Esophagus squamous epithelium (tissue), 4 donors: ENCODE measurements around the gene ADAMTS14.

ENCODE experiments used
- CTCF ChIP-seq, 6 experiments: fragments of 450-650 bp in 4 of 6; fragments of 200-600 bp in 2 of 6; sonication (generic) in 2 of 6; IDR thresholded peaks; one replicate each; pipeline ENCODE4 v1.5.1; 2016 to 2019; ENCODE audit warnings: antibody characterized with exemption in 6 of 6, mild to moderate bottlenecking in 4 of 6, moderate library complexity in 4 of 6
- POLR2A ChIP-seq, 4 donors: fragments of 450-650 bp; IDR thresholded peaks; one replicate each; pipeline ENCODE4 v1.6.1; 2017; ENCODE audit warnings: antibody characterized with exemption in 4 of 4, mild to moderate bottlenecking in 4 of 4, moderate library complexity in 3 of 4

DNA sequence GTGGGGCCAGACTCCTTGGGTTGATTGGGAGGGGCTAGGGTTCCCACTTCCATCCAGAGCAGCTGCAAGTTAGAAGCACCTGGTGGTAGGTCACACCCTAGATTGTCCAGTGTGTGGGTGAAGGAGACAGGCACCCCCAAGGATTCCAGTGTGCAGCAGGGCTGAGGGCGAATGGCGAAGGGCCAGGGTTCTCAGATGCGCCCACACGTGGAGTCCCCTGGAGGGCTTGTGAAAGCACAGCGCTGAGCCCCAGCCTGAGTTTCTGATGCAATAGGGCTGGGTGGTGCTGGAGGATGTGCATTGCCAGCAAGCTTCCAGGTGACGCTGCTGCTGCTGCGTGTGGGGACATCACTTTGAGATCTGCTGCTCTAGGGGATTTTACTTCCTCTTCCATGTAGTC is 87.5 kb downstream of the ADAMTS14 start:
- TF ChIP-seq CTCF (IDR thresholded peaks at IDR 0.05) (no peak), POLR2A (IDR thresholded peaks at IDR 0.05) (no peak)
